T-helper 2 cell treated with Interferon-gamma antibody and Interleukin-4, amounts not matched to agents 5 μg/mL and 100 μg/mL, for 36 hours (primary cell): Measurements from ENCODE around the gene NTSR1.

Source experiments
- DNase-seq: peaks from one replicate; pipeline ENCODE4 v3.0.0; 2021; ENCODE audit warnings: low spot score
- H3K27ac Mint-ChIP-seq: one replicate; pipeline ENCODE4 v1.8.0; 2021; ENCODE audit warnings: mild to moderate bottlenecking, mixed read lengths
- H3K27me3 Mint-ChIP-seq: one replicate; pipeline ENCODE4 v1.8.0; 2021; ENCODE audit warnings: low read depth, mixed read lengths
- H3K36me3 Mint-ChIP-seq: one replicate; pipeline ENCODE4 v1.8.0; 2021; ENCODE audit warnings: low read depth, mixed read lengths
- H3K4me1 Mint-ChIP-seq: one replicate; pipeline ENCODE4 v1.8.0; 2021; ENCODE audit warnings: low read depth, mixed read lengths
- H3K4me3 Mint-ChIP-seq: one replicate; pipeline ENCODE4 v1.8.0; 2022; ENCODE audit warnings: mild to moderate bottlenecking, moderate library complexity, mixed read lengths
- H3K9me3 Mint-ChIP-seq: one replicate; pipeline ENCODE4 v1.8.0; 2021; ENCODE audit warnings: mixed read lengths

The NTSR1 gene

GRCh38 chr20:62766071-62766450, 57.4 kb downstream of the NTSR1 start:
- Mint-ChIP-seq H3K4me1 (peaks cover 4% of the 10 kb centered on the region), H3K9me3 (no peaks in the 10 kb centered on the region), H3K36me3 (no peaks in the 10 kb centered on the region), H3K27me3 (no peaks in the 10 kb centered on the region), H3K4me3 (no peak overlapping the region), H3K27ac (no peak overlapping the region)
- DNase-seq = no peak

DNA sequence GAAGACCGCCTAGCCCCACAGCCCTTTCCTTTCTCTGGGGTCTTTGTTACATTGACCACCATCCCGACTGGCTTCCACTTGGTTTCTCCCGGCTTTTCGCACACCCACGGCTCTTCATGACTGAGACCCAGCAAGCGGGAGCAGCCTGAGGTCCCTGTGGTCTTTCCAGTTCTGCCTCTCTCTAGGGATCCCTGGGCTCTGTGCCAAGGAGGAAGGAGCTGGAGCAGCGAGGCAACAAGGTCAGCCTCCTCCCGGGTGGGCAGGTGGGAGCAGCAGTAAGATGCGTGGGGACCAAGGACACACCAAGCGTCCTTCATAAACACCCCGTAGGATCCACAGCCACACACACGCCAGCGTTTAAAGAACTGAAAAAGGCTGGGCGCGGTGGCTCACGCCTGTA, 58.1 kb downstream of the NTSR1 start:
- H3K4me1 Mint-ChIP-seq = peaks cover 4% of the 10 kb centered on the region
- H3K27ac Mint-ChIP-seq = no peak overlapping the region
- H3K27me3 Mint-ChIP-seq = no peaks in the 10 kb centered on the region
- no peaks in the 10 kb centered on the region for H3K9me3 Mint-ChIP-seq
- H3K36me3 Mint-ChIP-seq = no peaks in the 10 kb centered on the region
- no peak for DNase-seq
- H3K4me3 Mint-ChIP-seq = no peak overlapping the region

DNA sequence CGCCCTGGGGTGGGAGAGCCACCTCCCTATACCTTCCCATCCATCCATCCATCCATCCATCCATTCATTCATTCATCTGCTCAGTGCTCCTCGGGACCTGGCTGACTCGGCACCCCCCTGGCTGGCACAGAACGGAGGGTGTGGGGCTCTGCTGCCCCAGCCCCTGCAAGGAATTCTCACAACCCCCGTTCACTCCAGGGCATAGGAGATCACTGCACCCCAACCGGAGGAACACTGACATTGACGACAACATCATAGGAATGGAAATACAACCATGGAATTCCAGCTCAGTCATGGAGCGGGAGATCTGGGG, 59.6 kb downstream of the NTSR1 start:
- Mint-ChIP-seq H3K27me3 (no peaks in the 10 kb centered on the region), H3K36me3 (no peaks in the 10 kb centered on the region), H3K27ac (no peak overlapping the region), H3K4me3 (no peak overlapping the region), H3K9me3 (no peaks in the 10 kb centered on the region), H3K4me1 (peaks cover 12% of the 10 kb centered on the region)
- no peak for DNase-seq

DNA sequence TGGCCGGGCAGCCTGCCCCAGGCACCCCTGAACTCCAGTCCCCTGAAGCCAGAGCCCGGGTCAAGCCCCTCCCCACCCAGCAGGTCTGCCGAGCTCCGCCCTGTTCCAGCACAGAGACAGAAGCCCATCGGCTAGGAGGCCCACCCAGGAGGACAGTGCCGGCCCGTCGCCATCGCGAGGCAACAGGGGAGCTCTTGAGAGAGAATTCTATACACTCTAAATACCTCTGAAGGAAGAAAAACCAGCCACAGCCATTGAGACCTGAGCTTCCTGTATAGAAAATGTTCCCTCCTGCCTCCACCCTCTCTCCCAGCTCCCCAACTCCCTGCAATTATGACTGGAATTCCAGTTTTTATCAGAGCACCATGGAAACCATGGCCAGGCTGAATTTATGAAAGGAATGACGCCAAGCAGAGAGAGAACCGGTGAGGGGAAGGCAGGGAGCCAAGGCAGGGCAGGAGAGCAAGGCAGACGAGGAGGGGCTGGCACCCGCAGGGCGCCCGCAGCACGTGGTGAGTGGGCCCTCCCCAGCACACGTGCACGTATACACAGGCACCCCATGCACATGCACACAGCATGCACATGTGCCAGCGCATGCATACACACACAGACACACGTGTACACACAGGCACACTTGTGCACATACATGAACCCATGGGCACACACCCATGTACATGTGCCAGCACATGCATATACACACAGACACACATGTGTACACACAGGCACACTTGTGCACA, 60.1 kb downstream of the NTSR1 start:
- no peaks in the 10 kb centered on the region for H3K9me3 Mint-ChIP-seq
- H3K4me3 Mint-ChIP-seq = no peak overlapping the region
- H3K36me3 Mint-ChIP-seq = no peaks in the 10 kb centered on the region
- DNase-seq = no peak
- no peak overlapping the region for H3K27ac Mint-ChIP-seq
- H3K4me1 Mint-ChIP-seq = peaks cover 12% of the 10 kb centered on the region
- no peaks in the 10 kb centered on the region for H3K27me3 Mint-ChIP-seq

DNA sequence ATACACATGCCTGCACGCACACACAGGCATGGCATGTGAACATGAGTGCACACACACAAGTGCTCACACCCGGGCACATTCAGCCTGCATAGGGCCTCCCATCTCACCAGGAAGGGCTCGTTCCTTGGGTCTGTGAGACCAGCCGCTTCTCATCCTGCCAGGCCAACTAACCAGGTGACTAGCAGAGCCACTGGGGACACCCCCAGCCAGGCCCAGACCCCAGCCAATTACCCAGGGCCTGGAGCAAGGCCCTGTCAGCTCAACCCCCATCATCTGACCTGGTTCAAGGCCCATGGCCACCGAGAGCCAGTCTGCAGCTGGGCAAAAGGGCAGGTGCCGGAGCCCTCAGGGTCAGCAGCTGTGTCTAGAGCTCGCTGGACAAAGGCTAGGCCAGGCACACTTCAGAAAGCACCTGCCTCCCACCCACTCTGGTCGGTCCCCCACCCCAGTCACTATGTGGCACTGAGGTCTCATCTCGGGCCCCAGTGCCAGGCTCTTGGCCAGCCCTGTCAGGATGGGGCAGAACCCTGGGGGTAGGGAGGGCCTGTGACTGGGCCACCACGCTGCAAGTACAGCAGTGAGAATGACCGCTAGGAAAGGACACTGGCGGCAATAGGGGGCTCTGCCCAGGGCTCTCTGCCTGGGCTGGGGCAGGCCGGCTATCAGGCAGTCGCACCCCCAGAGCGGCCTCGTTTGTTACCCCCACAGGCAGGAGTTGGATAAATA, 60.9 kb downstream of the NTSR1 start:
- Mint-ChIP-seq H3K4me3 (no peak overlapping the region), H3K36me3 (no peaks in the 10 kb centered on the region), H3K4me1 (peaks cover 14% of the 10 kb centered on the region), H3K27ac (no peak overlapping the region), H3K27me3 (no peaks in the 10 kb centered on the region), H3K9me3 (no peaks in the 10 kb centered on the region)
- DNase-seq = no peak

DNA sequence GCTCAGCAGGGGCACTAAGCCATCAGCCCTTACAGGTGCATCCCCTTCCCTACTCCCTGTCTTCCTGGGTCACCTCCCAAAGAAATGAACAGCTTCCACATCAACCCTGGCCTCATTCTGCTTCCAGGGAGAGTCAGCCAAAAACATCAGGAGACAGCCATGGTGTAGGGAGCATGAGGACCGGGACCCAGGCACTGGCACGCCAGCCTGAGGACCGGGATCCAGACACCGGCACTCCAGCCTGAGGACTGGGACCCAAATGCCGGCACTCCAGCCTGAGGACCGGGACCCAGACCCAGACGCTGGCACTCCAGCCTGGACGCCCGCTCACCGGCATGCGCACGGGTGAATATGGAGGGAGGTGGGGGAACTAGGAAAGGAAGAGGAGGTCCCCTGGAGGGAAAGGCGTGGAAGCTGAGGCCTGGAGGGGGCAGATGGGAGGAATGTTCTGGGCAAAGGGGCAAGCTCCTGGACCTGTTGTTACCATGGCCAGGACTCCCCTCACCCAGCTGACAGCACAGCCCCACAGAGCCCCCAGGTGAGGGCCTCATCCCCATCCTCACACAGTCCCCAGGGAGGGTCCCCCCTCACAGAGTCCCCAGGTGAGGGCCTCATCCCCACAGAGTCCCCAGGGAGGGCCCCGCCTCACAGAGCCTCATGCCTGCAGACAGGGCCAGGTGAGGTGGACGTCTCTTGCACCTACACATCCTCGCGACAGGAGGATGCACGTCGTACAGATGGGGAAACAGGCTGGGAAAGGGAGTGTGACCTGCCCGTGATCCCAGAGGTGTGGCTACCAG, 61.7 kb downstream of the NTSR1 start:
- no peak for DNase-seq
- Mint-ChIP-seq H3K27me3 (no peaks in the 10 kb centered on the region), H3K27ac (no peak overlapping the region), H3K9me3 (no peaks in the 10 kb centered on the region), H3K4me1 (peaks cover 20% of the 10 kb centered on the region), H3K36me3 (no peaks in the 10 kb centered on the region), H3K4me3 (no peak overlapping the region)

- Mint-ChIP-seq H3K4me3 (no peak overlapping the region), H3K27ac (no peak overlapping the region), H3K4me1 (peaks cover 24% of the 10 kb centered on the region)
Observed at GRCh38 chr20:62770916-62771315, 62.3 kb downstream of the NTSR1 start.

GRCh38 chr20:62771396-62772102, 62.9 kb downstream of the NTSR1 start:
- peaks cover 29% of the 10 kb centered on the region for H3K4me1 Mint-ChIP-seq
- no peaks in the 10 kb centered on the region for H3K27me3 Mint-ChIP-seq
- H3K4me3 Mint-ChIP-seq = no peak overlapping the region
- H3K9me3 Mint-ChIP-seq = no peaks in the 10 kb centered on the region
- no peak overlapping the region for H3K27ac Mint-ChIP-seq
- DNase-seq = no peak
- H3K36me3 Mint-ChIP-seq = no peaks in the 10 kb centered on the region

More at GRCh38 chr20:62770916-62771315, 62.3 kb downstream of the NTSR1 start:
- no peak for DNase-seq
- H3K36me3 Mint-ChIP-seq = no peaks in the 10 kb centered on the region
- H3K9me3 Mint-ChIP-seq = no peaks in the 10 kb centered on the region
- no peaks in the 10 kb centered on the region for H3K27me3 Mint-ChIP-seq

GRCh38 chr20:62772103-62772611, 63.5 kb downstream of the NTSR1 start:
- Mint-ChIP-seq H3K4me3 (no peak overlapping the region), H3K27ac (no peak overlapping the region), H3K36me3 (no peaks in the 10 kb centered on the region), H3K9me3 (no peaks in the 10 kb centered on the region), H3K27me3 (no peaks in the 10 kb centered on the region), H3K4me1 (peaks cover 33% of the 10 kb centered on the region)
- DNase-seq = no peak

GRCh38 chr20:62772619-62772989, 64.0 kb downstream of the NTSR1 start:
- Mint-ChIP-seq H3K36me3 (no peaks in the 10 kb centered on the region), H3K4me3 (no peak overlapping the region), H3K9me3 (no peaks in the 10 kb centered on the region), H3K27me3 (no peaks in the 10 kb centered on the region), H3K4me1 (peaks cover 34% of the 10 kb centered on the region), H3K27ac (no peak overlapping the region)
- DNase-seq = no peak

- Mint-ChIP-seq H3K4me1 (peaks cover 35% of the 10 kb centered on the region), H3K27ac (no peak overlapping the region), H3K27me3 (no peaks in the 10 kb centered on the region), H3K9me3 (no peaks in the 10 kb centered on the region), H3K36me3 (no peaks in the 10 kb centered on the region), H3K4me3 (no peak overlapping the region)
- no peak for DNase-seq
Observed at GRCh38 chr20:62772990-62773844, 64.6 kb downstream of the NTSR1 start.

DNA sequence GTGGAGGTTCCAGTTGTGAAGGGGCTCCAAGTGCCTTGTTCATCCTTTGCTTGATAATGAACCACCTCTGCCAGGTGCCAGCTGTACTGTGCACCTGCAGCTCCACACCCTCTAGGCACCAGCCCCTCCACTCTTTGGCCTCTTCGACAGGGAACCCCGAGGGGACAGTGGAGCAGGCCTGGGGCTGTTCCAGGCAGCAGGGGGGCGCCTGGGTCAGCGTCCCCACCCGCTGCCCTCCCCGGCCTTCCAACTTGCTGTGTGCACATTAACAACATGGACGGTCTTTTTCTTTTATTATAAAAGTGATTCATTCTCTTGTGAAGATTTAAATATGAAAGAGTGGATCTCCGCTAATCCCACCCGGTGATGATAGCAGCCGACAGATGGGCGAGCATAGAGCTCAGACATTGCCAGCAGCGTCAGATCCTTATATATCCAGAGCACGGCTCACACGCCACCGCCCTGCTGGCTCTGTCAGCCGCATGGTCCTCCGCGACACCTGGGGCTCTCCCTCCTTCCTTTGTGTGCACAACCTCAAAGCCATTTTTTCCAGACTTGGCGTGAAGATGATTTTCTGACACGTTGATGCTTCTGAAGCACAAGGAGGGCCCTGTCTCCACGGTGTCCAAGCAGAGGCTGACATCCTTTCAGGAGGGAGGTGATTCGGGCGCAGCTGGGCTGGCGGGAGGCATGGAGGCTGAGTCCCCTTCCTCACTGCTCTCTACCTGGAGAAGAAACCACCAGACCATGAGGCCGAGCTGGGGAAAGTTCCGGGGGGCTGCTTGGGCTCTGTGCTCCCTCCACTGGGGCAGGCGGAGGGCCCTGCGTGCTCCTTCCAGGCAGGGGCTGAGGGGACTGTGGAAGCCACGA, 65.4 kb downstream of the NTSR1 start:
- H3K27ac Mint-ChIP-seq = no peak overlapping the region
- no peaks in the 10 kb centered on the region for H3K9me3 Mint-ChIP-seq
- peaks cover 38% of the 10 kb centered on the region for H3K4me1 Mint-ChIP-seq
- H3K36me3 Mint-ChIP-seq = no peaks in the 10 kb centered on the region
- no peak for DNase-seq
- H3K4me3 Mint-ChIP-seq = no peak overlapping the region
- no peaks in the 10 kb centered on the region for H3K27me3 Mint-ChIP-seq
